Measurements from ENCODE around the gene UBD.

Gene UBD

GRCh38 chr6:29589423-29590048 is 30.0 kb upstream of the UBD start:
- peak; percentile 83 for TF ChIP-seq CTCF (IDR thresholded peaks at IDR 0.05; ENCODE audit: insufficient read depth, low read length, missing control alignments)
- no peak overlapping the region for H3K4me3 ChIP-seq (ENCODE audit: low read depth, low read length)
- ChIA-PET CTCF (interaction anchor here (0.6 to 1.8 kb wide), 15 partner anchors 9 to 1237 kb away, joined by 3 to 7 read pairs (median 3); no protein-coding TSS in a partner anchor), POLR2A (no interaction called here)
- peak; percentile 5 for DNase-seq (ENCODE audit: low read depth, low spot score)

GRCh38 chr6:29584821-29585220 is 25.3 kb upstream of the UBD start, which contains the start of gene OR2H2:
TSS of gene OR2H2 (plus strand) at chr6:29585121. CDS start at chr6:29587945, 2,824 bp downstream.
- no peak for DNase-seq (ENCODE audit: low read depth, low spot score)
- POLR2A ChIA-PET, result no interaction called here
- no peak for TF ChIP-seq CTCF (IDR thresholded peaks at IDR 0.05; ENCODE audit: insufficient read depth, low read length, missing control alignments)
- CTCF ChIA-PET, result no interaction called here
- no peak within 1 kb of the TSS for H3K4me3 ChIP-seq (ENCODE audit: low read depth, low read length)

- ChIA-PET POLR2A (interaction anchor here (0.6 kb wide), 1 partner anchor 1687 kb away, joined by 8 read pairs; a partner anchor contains a TSS), CTCF (interaction anchor here (1.4 kb wide), 1 partner anchor 11 kb away, joined by 6 read pairs; no protein-coding TSS in a partner anchor)
- no peak for TF ChIP-seq CTCF (IDR thresholded peaks at IDR 0.05; ENCODE audit: insufficient read depth, low read length, missing control alignments)
- no peak overlapping the region for H3K4me3 ChIP-seq (ENCODE audit: low read depth, low read length)
- DNase-seq (ENCODE audit: low read depth, low spot score), result no peak
Measured at GRCh38 chr6:29577544-29577943, 18.0 kb upstream of the UBD start.

GRCh38 chr6:29576056-29576455 is 16.5 kb upstream of the UBD start:
- no peak for TF ChIP-seq CTCF (IDR thresholded peaks at IDR 0.05; ENCODE audit: insufficient read depth, low read length, missing control alignments)
- DNase-seq (ENCODE audit: low read depth, low spot score), result no peak
- H3K4me3 ChIP-seq (ENCODE audit: low read depth, low read length), result no peak overlapping the region
- ChIA-PET POLR2A (no interaction called here), CTCF (no interaction called here)

GRCh38 chr6:29567991-29568390 is 8.5 kb upstream of the UBD start:
- no peak for TF ChIP-seq CTCF (IDR thresholded peaks at IDR 0.05; ENCODE audit: insufficient read depth, low read length, missing control alignments)
- CTCF ChIA-PET, result no interaction called here

GRCh38 chr6:29567541-29567940 is 8.0 kb upstream of the UBD start:
- no peak for TF ChIP-seq CTCF (IDR thresholded peaks at IDR 0.05; ENCODE audit: insufficient read depth, low read length, missing control alignments)

More at GRCh38 chr6:29567991-29568390, 8.5 kb upstream of the UBD start:
- POLR2A ChIA-PET, result no interaction called here
- no peak overlapping the region for H3K4me3 ChIP-seq (ENCODE audit: low read depth, low read length)
- DNase-seq (ENCODE audit: low read depth, low spot score), result no peak

More at GRCh38 chr6:29567541-29567940, 8.0 kb upstream of the UBD start:
- POLR2A ChIA-PET, result no interaction called here
- H3K4me3 ChIP-seq (ENCODE audit: low read depth, low read length), result no peak overlapping the region
- no peak for DNase-seq (ENCODE audit: low read depth, low spot score)
- CTCF ChIA-PET, result no interaction called here
